ENCODE measurements around the gene CAPN5. TPM values are rescaled to one million over a fixed set of nuclear protein-coding genes. Genes with fewer than 3 reads are reported as not detected.

Gene CAPN5
- total RNA-seq, 1 donor from 2014 or later, result 0.71 TPM

DNA sequence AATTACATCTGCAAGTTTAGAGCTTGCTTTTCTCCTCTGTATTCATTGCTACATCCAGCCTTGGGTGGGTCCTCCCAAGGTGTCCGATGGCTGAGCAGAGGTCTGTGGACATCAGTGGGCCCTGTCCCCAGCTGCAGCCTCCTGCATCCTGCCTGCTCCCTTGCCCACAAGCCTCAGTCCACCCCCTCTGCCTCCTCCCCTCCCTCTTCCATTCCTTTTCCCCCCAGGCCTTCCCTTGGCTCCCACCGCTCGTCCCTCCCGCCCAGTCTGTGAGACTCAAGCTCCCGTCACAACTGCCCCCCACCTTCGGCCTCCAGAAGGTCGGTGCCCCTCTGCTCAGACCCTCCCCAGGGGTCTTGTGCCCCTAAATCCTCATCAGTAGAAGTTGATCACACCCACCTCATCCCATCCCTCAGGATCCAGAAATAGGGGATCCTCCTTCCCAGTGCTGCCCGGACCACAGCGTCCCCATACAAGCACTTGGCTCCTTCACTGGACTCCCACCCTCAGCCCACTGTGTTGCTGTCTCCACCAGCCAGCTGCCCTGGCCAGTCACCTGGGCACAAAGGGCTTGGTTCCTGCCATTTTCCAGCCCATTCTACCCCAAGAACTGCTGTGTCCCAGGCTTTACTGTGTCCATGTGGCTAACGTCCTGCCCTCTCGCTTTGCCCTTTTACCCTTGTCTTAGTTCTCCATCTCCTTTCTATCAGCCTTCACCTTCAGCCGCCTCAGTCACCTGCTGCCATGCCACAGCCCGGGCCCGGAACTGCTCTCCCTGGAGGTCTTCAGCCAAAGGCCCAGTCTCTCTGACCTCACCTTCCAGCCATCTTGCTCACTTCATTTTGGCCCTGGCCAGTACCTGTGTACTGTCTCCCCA is 33.6 kb downstream of the CAPN5 start:
- Mint-ChIP-seq H3K4me1 (no peaks in the 10 kb centered on the region), H3K9me3 (no peaks in the 10 kb centered on the region), H3K36me3 (ENCODE audit: low read depth) (no peaks in the 10 kb centered on the region), H3K27me3 (no peaks in the 10 kb centered on the region), H3K27ac (no peak overlapping the region), H3K4me3 (no peak overlapping the region)
- TF ChIP-seq, protein P1, sequence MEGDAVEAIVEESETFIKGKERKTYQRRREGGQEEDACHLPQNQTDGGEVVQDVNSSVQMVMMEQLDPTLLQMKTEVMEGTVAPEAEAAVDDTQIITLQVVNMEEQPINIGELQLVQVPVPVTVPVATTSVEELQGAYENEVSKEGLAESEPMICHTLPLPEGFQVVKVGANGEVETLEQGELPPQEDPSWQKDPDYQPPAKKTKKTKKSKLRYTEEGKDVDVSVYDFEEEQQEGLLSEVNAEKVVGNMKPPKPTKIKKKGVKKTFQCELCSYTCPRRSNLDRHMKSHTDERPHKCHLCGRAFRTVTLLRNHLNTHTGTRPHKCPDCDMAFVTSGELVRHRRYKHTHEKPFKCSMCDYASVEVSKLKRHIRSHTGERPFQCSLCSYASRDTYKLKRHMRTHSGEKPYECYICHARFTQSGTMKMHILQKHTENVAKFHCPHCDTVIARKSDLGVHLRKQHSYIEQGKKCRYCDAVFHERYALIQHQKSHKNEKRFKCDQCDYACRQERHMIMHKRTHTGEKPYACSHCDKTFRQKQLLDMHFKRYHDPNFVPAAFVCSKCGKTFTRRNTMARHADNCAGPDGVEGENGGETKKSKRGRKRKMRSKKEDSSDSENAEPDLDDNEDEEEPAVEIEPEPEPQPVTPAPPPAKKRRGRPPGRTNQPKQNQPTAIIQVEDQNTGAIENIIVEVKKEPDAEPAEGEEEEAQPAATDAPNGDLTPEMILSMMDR (IDR thresholded peaks at IDR 0.05), result no peak
- POLR2A ChIA-PET, result no interaction called here
- CTCF ChIA-PET, result interaction anchor here (2.0 kb wide), 1 partner anchor 180 kb away, joined by 4 read pairs; no protein-coding TSS in a partner anchor
- DNase-seq (no peak), ATAC-seq (ENCODE audit: low read depth) (no peak)
- intact Hi-C loops (cut with micrococcal nuclease), result no loop called here

DNA sequence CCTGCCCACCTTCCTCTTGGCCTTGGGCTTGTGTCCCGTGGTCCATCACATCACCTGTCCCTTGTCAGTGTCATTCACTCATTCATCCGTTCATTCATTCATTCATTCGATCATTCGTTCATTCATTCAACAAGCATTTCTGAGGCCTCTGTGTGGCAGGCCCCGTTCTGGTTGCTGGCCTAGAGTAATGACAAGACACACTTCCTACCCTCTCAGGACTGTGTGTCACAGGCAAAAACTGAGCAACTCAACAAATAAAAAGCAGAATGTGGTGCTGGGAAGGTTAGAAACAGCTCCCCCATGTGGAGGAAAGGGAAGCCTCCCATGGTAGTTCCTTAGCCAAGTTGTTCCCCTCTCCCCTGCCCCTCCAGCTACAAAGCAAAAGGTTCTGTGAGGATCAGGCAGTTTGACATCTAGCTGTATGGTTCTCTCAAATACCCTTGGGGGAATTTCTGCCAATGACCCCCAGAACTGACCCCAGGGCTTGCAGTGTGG is 34.3 kb downstream of the CAPN5 start:
- Mint-ChIP-seq H3K4me1 (no peaks in the 10 kb centered on the region), H3K27ac (no peak overlapping the region)

DNA sequence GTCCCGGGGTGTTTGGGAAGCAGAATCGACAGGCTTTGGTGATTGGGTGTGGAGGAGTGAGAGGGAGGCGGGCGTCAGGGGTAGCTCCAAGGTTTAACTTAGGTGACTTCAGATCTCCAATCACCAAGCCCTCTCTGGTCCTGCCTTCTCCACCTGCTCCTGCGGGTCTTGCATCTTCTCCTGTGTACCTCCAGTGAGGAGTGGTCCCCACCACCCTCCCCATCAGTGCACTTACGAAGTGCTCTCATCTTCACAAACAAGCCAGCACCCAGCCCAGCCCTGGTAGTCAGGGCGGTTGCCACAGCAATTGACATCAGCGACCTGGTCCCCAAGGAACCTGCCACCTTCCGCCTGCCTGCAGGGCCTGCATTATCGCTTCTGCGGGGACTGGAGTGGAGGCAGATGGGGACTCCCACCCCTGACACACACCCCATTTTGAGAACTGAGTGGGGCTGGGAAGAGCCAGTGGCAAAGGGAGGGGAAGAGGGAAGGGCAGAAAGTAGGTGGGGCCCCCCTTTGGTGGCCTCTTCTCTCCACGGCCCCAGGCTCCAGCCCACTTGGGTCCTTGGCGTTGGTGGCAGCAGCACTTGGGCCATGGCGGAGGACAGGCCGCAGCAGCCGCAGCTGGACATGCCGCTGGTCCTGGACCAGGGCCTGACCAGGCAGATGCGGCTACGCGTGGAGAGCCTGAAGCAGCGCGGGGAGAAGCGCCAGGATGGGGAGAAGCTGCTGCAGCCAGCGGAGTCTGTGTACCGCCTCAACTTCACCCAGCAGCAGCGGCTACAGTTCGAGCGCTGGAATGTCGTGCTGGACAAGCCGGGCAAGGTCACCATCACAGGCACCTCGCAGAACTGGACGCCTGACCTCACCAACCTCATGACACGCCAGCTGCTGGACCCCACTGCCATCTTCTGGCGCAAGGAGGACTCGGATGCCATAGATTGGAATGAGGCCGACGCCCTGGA is 35.8 kb downstream of the CAPN5 start, which contains the start of gene OMP:
TSS of gene OMP (plus strand) at position 595 of the 965 bp plus-strand sequence. CDS start at position 595, 0 bp downstream.
- Mint-ChIP-seq H3K27me3 (peaks cover 2% of the 10 kb centered on the region), H3K9me3 (no peaks in the 10 kb centered on the region), H3K36me3 (ENCODE audit: low read depth) (no peaks in the 10 kb centered on the region), H3K4me1 (no peaks in the 10 kb centered on the region), H3K4me3 (no peak within 1 kb of the TSS), H3K27ac (no peak within 1 kb of the TSS)
- ChIA-PET POLR2A (no interaction called here), CTCF (interaction anchor here (2.0 kb wide), 1 partner anchor 183 kb away, joined by 4 read pairs; no protein-coding TSS in a partner anchor)
- ATAC-seq (ENCODE audit: low read depth) (no peak), DNase-seq (no peak)
- TF ChIP-seq, protein P1 (IDR thresholded peaks at IDR 0.05), result no peak
- intact Hi-C loops (cut with micrococcal nuclease), result no loop called here

More for the DNA sequence above, 34.3 kb downstream of the CAPN5 start:
- H3K9me3 Mint-ChIP-seq, result no peaks in the 10 kb centered on the region
- H3K36me3 Mint-ChIP-seq (ENCODE audit: low read depth), result no peaks in the 10 kb centered on the region
- ATAC-seq (ENCODE audit: low read depth) (no peak), DNase-seq (no peak)
- ChIA-PET POLR2A (no interaction called here), CTCF (interaction anchor here (2.0 kb wide), 1 partner anchor 181 kb away, joined by 4 read pairs; no protein-coding TSS in a partner anchor)
- no peak overlapping the region for H3K4me3 Mint-ChIP-seq
- TF ChIP-seq, protein P1 (IDR thresholded peaks at IDR 0.05), result no peak
- intact Hi-C loops (cut with micrococcal nuclease), result no loop called here
- no peaks in the 10 kb centered on the region for H3K27me3 Mint-ChIP-seq

DNA sequence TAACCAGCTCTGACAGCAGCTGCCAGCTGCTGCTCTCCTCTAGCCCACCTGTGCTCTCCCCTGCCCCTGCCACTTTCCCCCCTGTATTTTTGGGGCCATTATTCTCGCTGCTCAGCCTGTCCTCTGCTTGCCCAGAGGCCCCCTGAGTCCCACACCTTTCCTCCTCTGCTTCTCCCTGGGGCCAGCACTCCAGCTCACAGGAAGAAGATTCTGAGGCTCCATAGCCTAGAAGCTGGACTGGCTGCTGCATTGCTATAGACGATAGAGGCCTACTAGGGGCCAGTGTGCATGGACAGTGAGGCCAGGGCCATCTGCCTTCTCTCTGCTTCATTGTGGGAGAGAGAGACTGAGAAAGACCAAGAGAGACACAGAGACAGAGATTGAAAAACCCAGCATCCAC is 36.5 kb downstream of the CAPN5 start:
- DNase-seq (no peak), ATAC-seq (ENCODE audit: low read depth) (no peak)
- Mint-ChIP-seq H3K36me3 (ENCODE audit: low read depth) (no peaks in the 10 kb centered on the region), H3K27ac (no peak overlapping the region), H3K4me3 (no peak overlapping the region), H3K9me3 (no peaks in the 10 kb centered on the region), H3K4me1 (no peaks in the 10 kb centered on the region), H3K27me3 (peaks cover 5% of the 10 kb centered on the region)
- TF ChIP-seq, protein P1 (IDR thresholded peaks at IDR 0.05), result no peak
- intact Hi-C loops (cut with micrococcal nuclease), result no loop called here
- ChIA-PET POLR2A (no interaction called here), CTCF (no interaction called here)
